ENCODE data around the gene L1CAM.

GRCh38 chrX:153831429-153832150 lies 54.4 kb downstream of the L1CAM start:
- TF ChIP-seq CTCF (IDR thresholded peaks at IDR 0.05; ENCODE audit: low read depth, low read length) = no peak
- TF ChIP-seq EZH2phosphoT487 (IDR thresholded peaks at IDR 0.05; ENCODE audit: low read depth) = no peak
